Activated T-helper 17 cell treated with anti-CD3 and anti-CD28 coated beads, Interleukin-2, amount 50 U/mL, for 72 hours (primary cell): ENCODE data around the gene AOPEP. TPM values are rescaled to one million over a fixed set of nuclear protein-coding genes. Genes with fewer than 3 reads are reported as not detected.
A peak's percentile ranks its signal among the peaks of the same experiment; 100 is the strongest.

Source experiments
- ATAC-seq: fragments of 150-1000 bp; cut with Tn5 transposase; replicated peaks from 2 replicates; pipeline ENCODE4 v1.10.0; 2021; ENCODE audit warnings: mild to moderate bottlenecking, moderate library complexity
- H3K27ac Mint-ChIP-seq: one replicate; pipeline ENCODE4 v1.8.0; 2022; ENCODE audit warnings: mixed read lengths
- H3K27me3 Mint-ChIP-seq: one replicate; pipeline ENCODE4 v1.8.0; 2022; ENCODE audit warnings: mixed read lengths
- H3K36me3 Mint-ChIP-seq: one replicate; pipeline ENCODE4 v1.8.0; 2022; ENCODE audit warnings: low read depth, mild to moderate bottlenecking, mixed read lengths
- H3K4me1 Mint-ChIP-seq: one replicate; pipeline ENCODE4 v1.8.0; 2022; ENCODE audit warnings: mixed read lengths
- H3K4me3 Mint-ChIP-seq: one replicate; pipeline ENCODE4 v1.8.0; 2022; ENCODE audit warnings: mild to moderate bottlenecking, mixed read lengths
- H3K9me3 Mint-ChIP-seq: one replicate; pipeline ENCODE4 v1.8.0; 2022; ENCODE audit warnings: mixed read lengths
- total RNA-seq, 2 donors: library from RNA; stranded (reverse); gene quantifications; one replicate each; pipeline ENCODE4 v1.2.3, GENCODE V29; 2022

The AOPEP gene
- total RNA-seq, 2 donors from 2014 or later = 15.5 to 16.4 TPM

- Mint-ChIP-seq H3K27ac (no peak overlapping the region), H3K9me3 (no peaks in the 10 kb centered on the region), H3K4me3 (no peak overlapping the region), H3K4me1 (no peaks in the 10 kb centered on the region), H3K27me3 (no peaks in the 10 kb centered on the region), H3K36me3 (no peaks in the 10 kb centered on the region)
- peak; percentile 26 for ATAC-seq
Observed at GRCh38 chr9:95092262-95093072, 366.0 kb downstream of the AOPEP start.

GRCh38 chr9:95093586-95093985 lies 367.1 kb downstream of the AOPEP start:
- ATAC-seq = no peak
- no peak overlapping the region for H3K27ac Mint-ChIP-seq
- H3K9me3 Mint-ChIP-seq = no peaks in the 10 kb centered on the region
- H3K36me3 Mint-ChIP-seq = no peaks in the 10 kb centered on the region
- no peak overlapping the region for H3K4me3 Mint-ChIP-seq
- no peaks in the 10 kb centered on the region for H3K27me3 Mint-ChIP-seq
- H3K4me1 Mint-ChIP-seq = no peaks in the 10 kb centered on the region

- Mint-ChIP-seq H3K4me1 (no peaks in the 10 kb centered on the region), H3K27me3 (no peaks in the 10 kb centered on the region), H3K36me3 (no peaks in the 10 kb centered on the region), H3K27ac (no peak overlapping the region), H3K4me3 (no peak overlapping the region), H3K9me3 (no peaks in the 10 kb centered on the region)
- no peak for ATAC-seq
Observed at GRCh38 chr9:95094002-95094401, 367.5 kb downstream of the AOPEP start.

- no peaks in the 10 kb centered on the region for H3K4me1 Mint-ChIP-seq
- no peaks in the 10 kb centered on the region for H3K27me3 Mint-ChIP-seq
- H3K27ac Mint-ChIP-seq = no peak overlapping the region
- no peak for ATAC-seq
- H3K36me3 Mint-ChIP-seq = no peaks in the 10 kb centered on the region
- H3K9me3 Mint-ChIP-seq = no peaks in the 10 kb centered on the region
- no peak overlapping the region for H3K4me3 Mint-ChIP-seq
Observed at GRCh38 chr9:95095641-95096355, 369.3 kb downstream of the AOPEP start.

GRCh38 chr9:95096381-95096780 lies 369.9 kb downstream of the AOPEP start:
- no peak overlapping the region for H3K4me3 Mint-ChIP-seq

GRCh38 chr9:95096807-95097206 lies 370.3 kb downstream of the AOPEP start:
- no peaks in the 10 kb centered on the region for H3K36me3 Mint-ChIP-seq
- no peaks in the 10 kb centered on the region for H3K27me3 Mint-ChIP-seq
- ATAC-seq = no peak
- no peaks in the 10 kb centered on the region for H3K4me1 Mint-ChIP-seq
- no peak overlapping the region for H3K27ac Mint-ChIP-seq
- H3K4me3 Mint-ChIP-seq = no peak overlapping the region
- no peaks in the 10 kb centered on the region for H3K9me3 Mint-ChIP-seq

More at GRCh38 chr9:95096381-95096780, 369.9 kb downstream of the AOPEP start:
- Mint-ChIP-seq H3K27ac (no peak overlapping the region), H3K9me3 (no peaks in the 10 kb centered on the region), H3K27me3 (no peaks in the 10 kb centered on the region), H3K36me3 (no peaks in the 10 kb centered on the region), H3K4me1 (no peaks in the 10 kb centered on the region)
- no peak for ATAC-seq

GRCh38 chr9:95097279-95097678 lies 370.8 kb downstream of the AOPEP start:
- Mint-ChIP-seq H3K4me3 (no peak overlapping the region), H3K4me1 (no peaks in the 10 kb centered on the region), H3K36me3 (no peaks in the 10 kb centered on the region), H3K27me3 (no peaks in the 10 kb centered on the region), H3K27ac (no peak overlapping the region), H3K9me3 (no peaks in the 10 kb centered on the region)
- ATAC-seq = no peak

- H3K9me3 Mint-ChIP-seq = no peaks in the 10 kb centered on the region
- H3K36me3 Mint-ChIP-seq = no peaks in the 10 kb centered on the region
- ATAC-seq = no peak
- H3K27ac Mint-ChIP-seq = no peak overlapping the region
- no peaks in the 10 kb centered on the region for H3K27me3 Mint-ChIP-seq
- H3K4me3 Mint-ChIP-seq = no peak overlapping the region
- H3K4me1 Mint-ChIP-seq = no peaks in the 10 kb centered on the region
Observed at GRCh38 chr9:95098391-95098921, 372.0 kb downstream of the AOPEP start.

- H3K4me3 Mint-ChIP-seq = no peak overlapping the region
Observed at GRCh38 chr9:95099321-95100070, 373.0 kb downstream of the AOPEP start.

GRCh38 chr9:95100071-95100627 lies 373.6 kb downstream of the AOPEP start:
- Mint-ChIP-seq H3K4me3 (no peak overlapping the region), H3K4me1 (no peaks in the 10 kb centered on the region), H3K36me3 (no peaks in the 10 kb centered on the region), H3K9me3 (no peaks in the 10 kb centered on the region), H3K27me3 (no peaks in the 10 kb centered on the region), H3K27ac (no peak overlapping the region)
- ATAC-seq = no peak

More at GRCh38 chr9:95099321-95100070, 373.0 kb downstream of the AOPEP start:
- ATAC-seq = no peak
- no peaks in the 10 kb centered on the region for H3K9me3 Mint-ChIP-seq
- no peak overlapping the region for H3K27ac Mint-ChIP-seq
- no peaks in the 10 kb centered on the region for H3K27me3 Mint-ChIP-seq
- no peaks in the 10 kb centered on the region for H3K4me1 Mint-ChIP-seq
- H3K36me3 Mint-ChIP-seq = no peaks in the 10 kb centered on the region

GRCh38 chr9:95101326-95101725 lies 374.8 kb downstream of the AOPEP start:
- no peak for ATAC-seq
- Mint-ChIP-seq H3K4me1 (no peaks in the 10 kb centered on the region), H3K36me3 (no peaks in the 10 kb centered on the region), H3K27me3 (no peaks in the 10 kb centered on the region), H3K27ac (no peak overlapping the region), H3K4me3 (no peak overlapping the region), H3K9me3 (no peaks in the 10 kb centered on the region)

GRCh38 chr9:95102001-95102433 lies 375.5 kb downstream of the AOPEP start:
- Mint-ChIP-seq H3K36me3 (peaks cover 4% of the 10 kb centered on the region), H3K4me1 (no peaks in the 10 kb centered on the region), H3K9me3 (no peaks in the 10 kb centered on the region), H3K4me3 (no peak overlapping the region), H3K27me3 (no peaks in the 10 kb centered on the region), H3K27ac (no peak overlapping the region)
- no peak for ATAC-seq

- no peak for ATAC-seq
- Mint-ChIP-seq H3K9me3 (no peaks in the 10 kb centered on the region), H3K4me3 (no peak overlapping the region), H3K27me3 (no peaks in the 10 kb centered on the region), H3K36me3 (peaks cover 5% of the 10 kb centered on the region), H3K4me1 (no peaks in the 10 kb centered on the region), H3K27ac (no peak overlapping the region)
Observed at GRCh38 chr9:95102572-95102971, 376.1 kb downstream of the AOPEP start.

- no peak overlapping the region for H3K27ac Mint-ChIP-seq
- ATAC-seq = no peak
- no peaks in the 10 kb centered on the region for H3K9me3 Mint-ChIP-seq
- no peaks in the 10 kb centered on the region for H3K4me1 Mint-ChIP-seq
- H3K4me3 Mint-ChIP-seq = no peak overlapping the region
- peaks cover 5% of the 10 kb centered on the region for H3K36me3 Mint-ChIP-seq
- no peaks in the 10 kb centered on the region for H3K27me3 Mint-ChIP-seq
Observed at GRCh38 chr9:95103281-95103771, 376.8 kb downstream of the AOPEP start.
